H1 (cell line): Measurements from ENCODE around the gene GRIK2. TPM values are rescaled to one million over a fixed set of nuclear protein-coding genes. Genes with fewer than 3 reads are reported as not detected.

ENCODE experiments used
- KDM5A ChIP-seq: fragments of 200-600 bp; IDR thresholded peaks from 2 replicates; pipeline ENCODE4 v1.7.1; 2012; ENCODE audit warnings: mild to moderate bottlenecking, low read length, inconsistent platforms, mixed read lengths
- polyA plus RNA-seq, 7 experiments: library from polyadenylated mRNA; depleted of rRNA in 3 of 7; stranded (reverse) in 5 of 7; unstranded in 2 of 7; fragments of >200 nt in 5 of 7; fragments of 200-250 nt in 2 of 7; gene quantifications; 1 replicate in 5 of 7; 2 replicates in 1 of 7; 4 replicates in 1 of 7; pipeline versions ENCODE4 v1.2.1 to v1.2.3, GENCODE V29; 2011 to 2013; ENCODE audit warnings: missing spikeins in 2 of 7, mixed read lengths in 2 of 7
- total RNA-seq: library from RNA; stranded (reverse); fragmentation: NEBNext Ultra II Directional; extraction: Animal tissue kit (Norgen Biotek cat#: 25700); gene quantifications from 2 replicates; pipeline ENCODE4 v1.2.1, GENCODE V29; 2021
- TF ChIP-seq, protein P1 (sequence below): IDR thresholded peaks from 2 replicates; pipeline ENCODE4 v1.6.1; 2012; ENCODE audit warnings: inconsistent platforms
- TF ChIP-seq, protein P2 (sequence below): fragments of 300-600 bp; sonication (generic); IDR thresholded peaks from 2 replicates; pipeline ENCODE4 v1.7.1; 2012; ENCODE audit warnings: low read length, moderate library complexity, mild to moderate bottlenecking, inconsistent platforms; ENCODE audit not compliant: insufficient replicate concordance

Gene GRIK2
- total and polyA plus RNA-seq, 2 of the 8 experiments (the other 6 are each of a cell fraction or from before 2014, with no cell fraction given), result 1.8 to 2.2 TPM

DNA sequence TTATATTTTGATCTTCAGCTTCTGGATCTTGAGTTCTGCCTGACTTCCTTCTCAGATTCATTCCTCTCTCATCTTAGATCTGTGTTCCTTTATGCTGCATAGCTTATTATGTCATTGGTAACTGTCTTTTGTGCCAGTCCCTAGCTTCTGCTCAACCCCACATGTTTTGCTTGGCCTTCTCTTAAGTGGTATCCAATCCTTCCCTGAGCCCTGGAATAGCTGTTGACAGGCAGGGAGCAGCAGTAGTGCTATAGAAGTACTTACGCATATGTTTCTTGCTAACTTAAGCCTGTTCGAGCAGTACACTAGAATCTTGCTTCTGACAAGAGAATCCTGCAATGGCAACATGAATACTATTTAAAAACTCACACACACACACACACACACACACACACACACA lies 13.6 kb upstream of the GRIK2 start (continued):
- TF ChIP-seq KDM5A, result no peak
- TF ChIP-seq, protein P1, sequence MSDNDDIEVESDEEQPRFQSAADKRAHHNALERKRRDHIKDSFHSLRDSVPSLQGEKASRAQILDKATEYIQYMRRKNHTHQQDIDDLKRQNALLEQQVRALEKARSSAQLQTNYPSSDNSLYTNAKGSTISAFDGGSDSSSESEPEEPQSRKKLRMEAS, result no peak
- TF ChIP-seq, protein P2, sequence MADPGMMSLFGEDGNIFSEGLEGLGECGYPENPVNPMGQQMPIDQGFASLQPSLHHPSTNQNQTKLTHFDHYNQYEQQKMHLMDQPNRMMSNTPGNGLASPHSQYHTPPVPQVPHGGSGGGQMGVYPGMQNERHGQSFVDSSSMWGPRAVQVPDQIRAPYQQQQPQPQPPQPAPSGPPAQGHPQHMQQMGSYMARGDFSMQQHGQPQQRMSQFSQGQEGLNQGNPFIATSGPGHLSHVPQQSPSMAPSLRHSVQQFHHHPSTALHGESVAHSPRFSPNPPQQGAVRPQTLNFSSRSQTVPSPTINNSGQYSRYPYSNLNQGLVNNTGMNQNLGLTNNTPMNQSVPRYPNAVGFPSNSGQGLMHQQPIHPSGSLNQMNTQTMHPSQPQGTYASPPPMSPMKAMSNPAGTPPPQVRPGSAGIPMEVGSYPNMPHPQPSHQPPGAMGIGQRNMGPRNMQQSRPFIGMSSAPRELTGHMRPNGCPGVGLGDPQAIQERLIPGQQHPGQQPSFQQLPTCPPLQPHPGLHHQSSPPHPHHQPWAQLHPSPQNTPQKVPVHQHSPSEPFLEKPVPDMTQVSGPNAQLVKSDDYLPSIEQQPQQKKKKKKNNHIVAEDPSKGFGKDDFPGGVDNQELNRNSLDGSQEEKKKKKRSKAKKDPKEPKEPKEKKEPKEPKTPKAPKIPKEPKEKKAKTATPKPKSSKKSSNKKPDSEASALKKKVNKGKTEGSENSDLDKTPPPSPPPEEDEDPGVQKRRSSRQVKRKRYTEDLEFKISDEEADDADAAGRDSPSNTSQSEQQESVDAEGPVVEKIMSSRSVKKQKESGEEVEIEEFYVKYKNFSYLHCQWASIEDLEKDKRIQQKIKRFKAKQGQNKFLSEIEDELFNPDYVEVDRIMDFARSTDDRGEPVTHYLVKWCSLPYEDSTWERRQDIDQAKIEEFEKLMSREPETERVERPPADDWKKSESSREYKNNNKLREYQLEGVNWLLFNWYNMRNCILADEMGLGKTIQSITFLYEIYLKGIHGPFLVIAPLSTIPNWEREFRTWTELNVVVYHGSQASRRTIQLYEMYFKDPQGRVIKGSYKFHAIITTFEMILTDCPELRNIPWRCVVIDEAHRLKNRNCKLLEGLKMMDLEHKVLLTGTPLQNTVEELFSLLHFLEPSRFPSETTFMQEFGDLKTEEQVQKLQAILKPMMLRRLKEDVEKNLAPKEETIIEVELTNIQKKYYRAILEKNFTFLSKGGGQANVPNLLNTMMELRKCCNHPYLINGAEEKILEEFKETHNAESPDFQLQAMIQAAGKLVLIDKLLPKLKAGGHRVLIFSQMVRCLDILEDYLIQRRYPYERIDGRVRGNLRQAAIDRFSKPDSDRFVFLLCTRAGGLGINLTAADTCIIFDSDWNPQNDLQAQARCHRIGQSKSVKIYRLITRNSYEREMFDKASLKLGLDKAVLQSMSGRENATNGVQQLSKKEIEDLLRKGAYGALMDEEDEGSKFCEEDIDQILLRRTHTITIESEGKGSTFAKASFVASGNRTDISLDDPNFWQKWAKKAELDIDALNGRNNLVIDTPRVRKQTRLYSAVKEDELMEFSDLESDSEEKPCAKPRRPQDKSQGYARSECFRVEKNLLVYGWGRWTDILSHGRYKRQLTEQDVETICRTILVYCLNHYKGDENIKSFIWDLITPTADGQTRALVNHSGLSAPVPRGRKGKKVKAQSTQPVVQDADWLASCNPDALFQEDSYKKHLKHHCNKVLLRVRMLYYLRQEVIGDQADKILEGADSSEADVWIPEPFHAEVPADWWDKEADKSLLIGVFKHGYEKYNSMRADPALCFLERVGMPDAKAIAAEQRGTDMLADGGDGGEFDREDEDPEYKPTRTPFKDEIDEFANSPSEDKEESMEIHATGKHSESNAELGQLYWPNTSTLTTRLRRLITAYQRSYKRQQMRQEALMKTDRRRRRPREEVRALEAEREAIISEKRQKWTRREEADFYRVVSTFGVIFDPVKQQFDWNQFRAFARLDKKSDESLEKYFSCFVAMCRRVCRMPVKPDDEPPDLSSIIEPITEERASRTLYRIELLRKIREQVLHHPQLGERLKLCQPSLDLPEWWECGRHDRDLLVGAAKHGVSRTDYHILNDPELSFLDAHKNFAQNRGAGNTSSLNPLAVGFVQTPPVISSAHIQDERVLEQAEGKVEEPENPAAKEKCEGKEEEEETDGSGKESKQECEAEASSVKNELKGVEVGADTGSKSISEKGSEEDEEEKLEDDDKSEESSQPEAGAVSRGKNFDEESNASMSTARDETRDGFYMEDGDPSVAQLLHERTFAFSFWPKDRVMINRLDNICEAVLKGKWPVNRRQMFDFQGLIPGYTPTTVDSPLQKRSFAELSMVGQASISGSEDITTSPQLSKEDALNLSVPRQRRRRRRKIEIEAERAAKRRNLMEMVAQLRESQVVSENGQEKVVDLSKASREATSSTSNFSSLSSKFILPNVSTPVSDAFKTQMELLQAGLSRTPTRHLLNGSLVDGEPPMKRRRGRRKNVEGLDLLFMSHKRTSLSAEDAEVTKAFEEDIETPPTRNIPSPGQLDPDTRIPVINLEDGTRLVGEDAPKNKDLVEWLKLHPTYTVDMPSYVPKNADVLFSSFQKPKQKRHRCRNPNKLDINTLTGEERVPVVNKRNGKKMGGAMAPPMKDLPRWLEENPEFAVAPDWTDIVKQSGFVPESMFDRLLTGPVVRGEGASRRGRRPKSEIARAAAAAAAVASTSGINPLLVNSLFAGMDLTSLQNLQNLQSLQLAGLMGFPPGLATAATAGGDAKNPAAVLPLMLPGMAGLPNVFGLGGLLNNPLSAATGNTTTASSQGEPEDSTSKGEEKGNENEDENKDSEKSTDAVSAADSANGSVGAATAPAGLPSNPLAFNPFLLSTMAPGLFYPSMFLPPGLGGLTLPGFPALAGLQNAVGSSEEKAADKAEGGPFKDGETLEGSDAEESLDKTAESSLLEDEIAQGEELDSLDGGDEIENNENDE, result no peak
